Stimulated activated CD8-positive, alpha-beta memory T cell treated with anti-CD3 and anti-CD28 coated beads, Interleukin-12 subunit alpha, Interleukin-12 subunit beta, amount 100 ng/mL, for 1 hour (primary cell): ENCODE results near the gene TMEM107.
"Not testable (repeated sequence)": the region's sequence is repeated elsewhere in the genome, so short reads cannot be mapped to it uniquely, and the experiment has no call there.

ENCODE experiments used
- DNase-seq: peaks from one replicate; pipeline ENCODE4 v3.0.0-alpha.2; 2020; ENCODE audit warnings: low read depth

The TMEM107 gene

DNA sequence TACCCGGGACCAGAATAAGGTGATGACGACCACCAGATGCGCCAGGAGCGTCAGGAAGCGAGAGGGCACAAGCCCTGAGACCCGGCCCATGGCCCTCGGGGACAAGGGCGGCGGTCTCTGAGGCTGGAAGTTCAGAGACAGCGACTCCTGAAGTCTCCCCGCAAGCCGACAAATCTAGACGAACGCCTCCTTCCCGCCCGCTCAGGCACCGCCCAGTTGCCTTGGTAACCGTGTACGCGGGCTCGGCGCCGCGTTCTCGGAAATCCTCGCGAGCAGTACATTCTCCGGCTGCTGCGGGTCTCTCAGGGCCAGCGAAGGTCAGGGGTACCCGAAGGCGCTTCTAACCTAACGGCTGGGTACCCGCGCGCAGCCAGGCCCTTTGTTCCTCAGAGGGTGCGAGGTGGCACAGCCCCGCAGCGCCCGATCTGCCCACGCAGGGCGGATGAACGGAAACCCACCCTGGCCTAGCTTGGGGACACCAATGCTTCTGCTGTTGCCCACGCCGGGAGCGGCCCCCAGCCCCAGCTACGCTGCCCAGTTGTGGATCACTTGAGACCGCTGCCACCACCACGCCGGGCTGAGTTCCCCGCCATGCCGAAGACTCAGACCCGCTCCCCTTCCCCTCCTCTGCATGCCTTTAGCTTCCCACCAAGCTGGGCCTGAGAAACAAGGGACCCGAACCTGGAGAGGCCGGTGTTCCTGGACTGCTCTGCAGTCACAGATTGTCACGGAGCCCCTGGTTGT, at the start of gene TMEM107:
Gene TMEM107, minus strand, starts transcription at position 184 of the 744 bp plus-strand sequence. Its CDS starts 94 bp downstream, at position 90.
- DNase-seq: peak; percentile 78

DNA sequence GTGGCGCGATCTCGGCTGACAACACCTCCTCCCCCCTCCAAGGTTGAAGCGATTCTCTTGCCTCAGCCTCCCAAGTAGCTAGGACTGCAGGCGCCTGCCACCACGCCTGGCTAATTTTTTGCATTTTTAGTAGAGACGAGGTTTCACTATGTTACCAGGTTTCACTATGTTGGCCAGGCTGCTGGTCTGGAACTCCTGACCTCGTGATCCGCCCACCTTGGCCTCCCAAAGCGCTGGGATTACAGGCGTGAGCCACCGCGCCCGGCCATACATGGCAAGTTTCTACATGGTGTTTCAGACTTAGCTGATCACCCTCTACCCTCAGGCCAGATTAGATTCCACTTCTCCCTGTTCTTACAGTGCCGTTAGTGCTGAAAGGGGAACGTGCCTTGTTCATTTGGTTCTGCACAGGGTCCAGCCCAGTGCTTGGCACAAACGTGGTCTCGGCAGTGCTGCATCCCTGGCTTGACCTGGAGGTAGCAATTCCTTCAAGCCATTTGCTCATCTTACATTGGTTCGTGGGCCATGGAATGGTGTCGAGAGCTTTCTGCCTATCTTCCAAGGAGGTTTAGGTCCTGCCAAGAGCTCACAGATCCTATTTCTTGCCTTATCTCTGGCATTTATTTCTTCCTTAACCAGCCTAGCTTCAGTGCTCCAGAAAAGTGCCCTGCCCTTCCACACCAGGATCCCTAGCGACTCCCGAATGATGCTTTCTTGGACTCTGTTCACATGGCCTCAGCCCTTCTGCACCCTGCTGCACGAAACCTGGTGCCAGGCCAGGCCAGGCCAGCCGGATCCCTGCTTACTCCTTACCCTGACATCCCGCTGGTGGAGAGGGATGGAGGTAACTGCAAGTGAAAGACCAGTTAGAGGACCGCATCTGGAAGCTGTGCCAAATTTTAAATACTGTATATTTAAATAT, 49.0 kb upstream of the TMEM107 start:
- DNase-seq: no peak

DNA sequence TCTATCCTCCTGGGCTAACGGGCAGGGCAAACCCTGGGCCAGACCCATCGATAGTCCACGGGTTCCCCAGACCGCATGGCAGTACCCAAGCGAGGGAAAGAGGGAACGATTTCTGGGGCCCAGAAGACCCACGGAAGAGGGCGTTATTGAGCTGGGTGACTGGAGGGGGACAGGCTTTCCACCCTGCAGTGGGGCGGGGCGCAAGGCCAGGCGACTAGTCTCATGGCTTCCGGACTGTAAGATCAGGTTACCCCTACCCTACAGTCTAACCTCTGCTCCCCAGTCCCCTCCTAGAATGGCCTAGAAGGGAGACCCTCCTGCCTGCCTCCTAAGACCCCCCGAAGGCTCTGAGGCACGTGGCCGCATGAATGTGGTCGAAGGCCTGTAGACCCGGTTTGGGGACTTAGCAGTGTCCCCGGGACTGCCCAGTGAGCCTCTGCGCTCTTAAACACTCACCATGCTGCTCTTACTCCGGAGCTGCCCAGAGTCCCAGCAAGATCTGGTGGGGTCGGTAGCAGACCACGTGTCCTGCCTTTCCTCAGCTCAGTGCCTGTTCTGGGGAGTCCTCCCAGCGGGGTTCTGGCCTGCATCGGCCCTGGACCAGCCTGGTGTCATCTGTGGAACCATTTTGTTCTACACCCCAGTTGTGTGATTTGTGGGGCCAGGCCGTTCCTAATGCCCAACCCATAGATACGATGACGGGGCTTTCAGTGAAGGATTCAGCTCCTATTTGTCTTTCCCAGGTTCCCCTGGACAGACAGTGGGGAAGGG, 47.4 kb upstream of the TMEM107 start:
- DNase-seq: no peak

DNA sequence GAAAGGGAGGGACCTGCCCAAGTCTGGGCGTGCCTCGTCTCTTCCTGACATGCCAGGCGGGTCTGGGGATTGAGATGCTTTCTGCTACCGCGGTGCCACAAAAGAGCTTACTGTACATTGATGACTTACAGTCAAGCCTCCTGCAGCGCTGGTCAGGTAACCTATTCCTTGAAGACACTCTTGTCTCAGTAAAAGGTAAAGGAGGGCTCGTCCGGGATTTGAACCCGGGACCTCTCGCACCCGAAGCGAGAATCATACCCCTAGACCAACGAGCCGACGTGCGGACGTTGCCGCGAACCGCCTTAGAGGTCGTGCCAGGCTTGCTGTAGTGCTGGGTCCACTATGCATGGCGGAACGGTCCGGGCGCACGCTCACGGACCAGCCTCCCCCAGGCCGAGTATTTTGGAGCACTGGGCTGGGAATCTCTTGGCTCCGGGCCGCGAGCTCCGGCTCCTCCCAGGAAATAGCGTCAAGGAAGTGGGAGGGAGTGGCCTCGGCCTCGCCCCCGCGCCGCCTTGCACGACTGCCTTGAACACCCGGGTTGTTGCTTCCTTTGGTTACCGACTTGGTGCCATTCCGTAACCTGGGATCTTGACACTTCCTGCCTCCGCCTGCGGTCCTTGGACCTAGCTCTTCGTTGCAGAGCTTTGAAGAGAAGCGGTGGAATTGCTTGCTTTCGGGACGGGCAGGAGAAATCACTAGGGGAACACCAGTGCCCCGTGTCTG, 46.6 kb upstream of the TMEM107 start:
- DNase-seq: peak; percentile 86

DNA sequence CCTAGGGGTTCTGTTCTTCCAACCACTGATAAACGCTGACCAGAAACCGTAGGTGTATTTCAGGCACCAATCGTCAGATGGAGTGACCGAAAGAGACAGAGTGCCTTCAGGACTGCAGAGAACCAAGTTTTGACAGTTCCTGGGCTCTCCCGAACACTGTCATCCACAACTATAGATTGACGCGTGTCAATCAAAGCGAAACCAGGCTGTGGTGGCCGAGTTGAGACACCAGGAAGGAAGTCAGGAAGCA, 46.1 kb upstream of the TMEM107 start:
- peak; percentile 58 for DNase-seq

DNA sequence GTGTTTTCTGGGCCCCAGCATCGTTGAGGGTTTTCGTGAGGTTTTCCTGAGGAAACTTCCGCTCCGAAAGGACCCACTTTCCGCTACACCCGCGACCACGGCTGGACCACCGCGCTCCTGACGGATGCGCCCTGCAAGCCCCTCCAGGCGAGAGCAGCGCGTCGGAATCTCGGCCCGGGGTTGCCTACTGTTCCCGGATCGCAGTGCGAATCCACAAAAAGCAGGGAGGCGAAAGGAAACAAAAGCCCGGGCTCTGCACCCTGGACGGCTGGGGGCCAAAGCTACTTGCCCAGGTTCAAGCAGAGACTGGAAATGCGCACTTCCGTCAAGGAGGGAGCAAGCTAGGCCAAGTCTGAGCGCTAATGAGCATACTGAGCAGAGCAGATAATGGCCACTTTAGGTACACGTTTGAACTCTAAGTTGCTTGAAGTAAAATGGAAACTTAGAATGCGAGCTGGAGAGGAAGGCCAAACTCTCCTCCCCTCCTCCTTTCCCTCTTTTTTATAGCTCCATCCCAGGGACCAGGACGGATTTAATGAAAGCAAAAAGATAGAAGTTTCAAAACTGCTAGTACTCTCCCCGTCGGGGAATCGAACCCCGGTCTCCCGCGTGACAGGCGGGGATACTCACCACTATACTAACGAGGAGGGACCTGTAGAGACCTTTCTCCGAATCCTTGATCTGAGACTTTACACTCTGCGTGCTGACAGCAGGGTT, 45.6 kb upstream of the TMEM107 start:
- DNase-seq: peak; percentile 90

DNA sequence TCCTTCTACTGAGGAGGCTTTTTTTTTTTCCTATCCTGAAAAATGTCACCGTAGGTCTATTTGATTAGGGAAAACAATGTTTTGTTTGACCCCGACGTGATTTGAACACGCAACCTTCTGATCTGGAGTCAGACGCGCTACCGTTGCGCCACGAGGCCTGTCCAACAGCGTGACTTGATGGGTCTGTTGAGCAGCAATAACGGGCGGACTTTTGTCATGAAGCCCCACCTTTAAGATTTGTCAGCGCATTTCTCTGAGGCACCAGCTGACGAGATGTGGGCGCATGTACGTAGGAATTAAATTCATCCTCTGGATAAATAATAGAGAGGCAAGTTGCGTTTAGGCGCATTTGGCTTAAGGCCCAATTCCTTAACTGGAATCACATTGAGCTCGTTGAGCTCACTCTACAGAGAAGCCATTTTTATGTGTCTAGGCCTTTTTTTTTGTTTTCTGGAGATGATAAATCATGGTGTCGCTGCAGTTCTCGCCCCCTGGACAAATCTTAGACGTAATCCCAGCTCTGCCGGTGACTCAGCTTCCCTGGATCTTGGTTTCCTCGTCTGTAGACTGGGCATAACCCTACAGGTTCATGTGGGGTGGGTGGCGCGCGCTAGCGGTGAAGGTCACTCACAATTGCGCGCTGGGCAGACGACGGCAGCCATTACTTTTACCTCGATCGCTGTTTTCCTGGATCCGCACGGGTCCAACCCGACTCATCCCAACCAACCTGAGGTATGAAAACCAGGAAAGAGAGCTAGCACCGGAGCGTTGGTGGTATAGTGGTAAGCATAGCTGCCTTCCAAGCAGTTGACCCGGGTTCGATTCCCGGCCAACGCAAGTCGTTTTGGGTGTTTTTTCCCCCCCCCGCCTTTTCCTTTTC, 44.8 kb upstream of the TMEM107 start:
- DNase-seq: peak; percentile 80

DNA sequence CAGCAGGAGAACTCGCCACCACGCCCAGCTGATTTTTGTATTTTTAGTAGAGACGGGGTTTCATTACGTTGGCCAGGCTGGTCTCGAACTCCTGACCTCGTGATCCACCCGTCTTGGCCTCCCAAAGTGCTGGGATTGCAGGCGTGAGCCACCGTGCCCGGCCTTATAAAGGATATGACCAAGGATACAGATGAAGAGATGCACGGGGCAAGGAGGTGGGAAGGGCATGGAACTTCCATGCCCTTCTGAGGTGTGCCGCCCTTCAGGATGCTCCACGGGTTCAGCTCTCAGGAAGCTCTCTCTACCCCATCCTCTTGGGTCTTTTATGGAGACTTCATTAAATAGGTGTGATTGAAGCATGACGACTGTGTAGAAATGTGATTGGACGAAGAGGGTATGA, 37.8 kb upstream of the TMEM107 start:
- DNase-seq: not testable (repeated sequence)

DNA sequence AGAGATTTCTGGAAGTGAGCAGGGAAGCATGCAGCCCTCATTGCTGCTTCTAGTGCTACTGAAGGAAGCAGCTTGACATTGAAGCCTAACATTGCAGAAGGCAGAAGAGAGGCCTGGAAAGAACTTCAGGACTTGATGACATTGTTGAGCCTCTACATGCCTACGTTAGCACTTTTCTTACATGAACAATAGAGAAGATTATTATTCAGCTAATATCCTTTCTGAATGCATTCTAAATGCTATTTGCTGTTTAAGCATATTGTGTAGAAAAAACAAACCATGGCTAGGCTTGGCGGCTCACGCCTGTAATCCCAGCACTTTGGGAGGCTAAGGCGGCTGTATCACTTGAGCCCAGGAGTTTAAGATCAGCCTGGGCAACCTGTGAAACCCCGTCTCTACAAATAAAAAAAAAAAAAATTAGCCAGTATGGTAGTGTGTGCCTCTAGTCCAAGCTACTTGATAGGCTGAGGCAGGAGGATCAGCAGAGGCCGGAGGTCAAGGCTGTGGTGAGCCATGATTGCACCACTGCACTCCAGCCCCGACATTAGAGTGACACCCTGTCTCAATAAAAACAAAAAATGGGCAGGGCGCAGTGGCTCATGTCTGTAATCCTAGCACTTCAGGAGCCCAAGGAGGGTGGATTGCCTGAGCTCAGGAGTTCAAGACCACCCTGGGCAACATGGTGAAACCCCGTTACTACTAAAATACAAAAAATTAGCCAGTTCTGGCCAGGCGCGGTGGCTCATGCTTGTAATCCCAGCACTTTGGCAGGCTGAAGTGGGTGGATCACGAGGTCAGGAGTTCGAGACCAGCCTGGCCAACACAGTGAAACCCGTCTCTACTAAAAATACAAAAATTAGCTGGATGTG, 36.4 kb upstream of the TMEM107 start:
- no peak for DNase-seq

DNA sequence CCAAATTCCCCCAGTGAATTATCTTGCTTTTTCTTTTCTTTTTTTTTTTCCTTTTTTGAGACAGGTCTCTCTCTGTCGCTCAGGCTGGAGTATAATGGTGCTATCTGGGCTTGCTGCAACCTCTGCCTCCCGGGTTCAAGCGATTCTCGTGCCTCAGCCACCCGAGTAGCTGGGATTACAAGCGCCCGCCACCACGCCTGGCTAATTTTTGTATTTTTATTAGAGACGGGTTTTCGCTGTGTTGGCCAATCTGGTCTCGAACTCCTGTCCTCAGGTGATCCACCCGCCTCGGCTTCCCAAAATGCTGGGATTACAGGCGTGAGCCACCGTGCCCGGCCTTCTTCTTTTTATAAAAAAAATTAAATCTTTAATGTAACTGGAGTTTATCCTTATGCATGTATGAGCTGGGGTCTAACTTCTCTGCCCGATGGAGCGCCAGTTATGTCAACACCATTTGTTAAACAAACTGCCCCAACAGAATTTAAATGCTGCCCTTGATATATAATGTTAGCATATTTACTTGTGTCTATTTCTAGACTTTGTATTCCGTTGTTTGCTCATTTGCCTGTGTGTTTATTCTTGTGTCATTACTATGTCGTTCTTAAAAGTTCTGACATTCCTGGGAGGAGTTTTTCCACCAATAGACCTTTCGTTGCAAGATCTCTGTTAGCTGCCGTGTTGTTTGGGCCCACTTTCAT, 34.7 kb upstream of the TMEM107 start:
- DNase-seq: no peak

DNA sequence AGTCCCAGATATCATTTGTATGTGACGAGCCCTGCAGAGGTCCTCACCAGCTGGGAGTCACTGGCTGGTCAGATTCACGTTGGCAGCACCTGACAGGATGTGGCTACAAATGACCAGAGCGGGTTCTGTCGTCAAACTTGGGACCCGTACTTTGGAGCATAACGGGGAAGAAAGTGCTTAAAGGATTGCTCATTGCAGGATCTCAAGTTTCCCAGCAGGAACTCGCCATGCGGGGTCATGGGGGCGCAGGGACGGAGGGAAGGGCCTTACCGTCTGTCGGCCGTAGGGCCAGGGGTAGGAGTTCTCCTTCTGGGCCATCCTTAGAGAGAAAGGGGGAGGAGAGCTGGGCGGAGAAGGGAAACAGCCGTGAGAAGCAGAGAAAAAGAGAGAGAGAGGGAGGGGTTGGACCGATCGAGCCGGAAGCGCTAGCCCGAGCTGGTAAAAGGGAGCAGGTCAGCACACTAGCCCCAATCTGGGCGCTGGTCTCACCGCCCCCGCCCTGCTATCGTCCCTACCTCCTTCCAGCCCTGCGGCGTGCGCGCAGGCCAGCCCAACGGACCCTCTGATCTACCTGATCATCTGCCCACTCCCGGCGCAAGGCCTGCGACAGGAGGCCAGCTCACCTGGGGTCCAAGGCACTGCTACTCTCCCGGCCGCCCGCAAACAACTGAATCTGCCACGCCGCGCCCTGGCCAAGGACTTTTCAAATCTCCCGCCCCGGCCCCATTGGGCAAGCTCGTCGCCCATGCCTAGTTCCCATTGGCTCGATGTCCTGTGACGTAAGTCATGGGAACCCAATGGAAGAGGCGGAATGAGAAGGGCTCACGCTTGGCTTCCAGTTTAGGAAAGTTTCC, 34.0 kb upstream of the TMEM107 start, which contains the start of gene AURKB:
Gene AURKB, minus strand, starts transcription at position 669 of the 854 bp plus-strand sequence. Its CDS starts 351 bp downstream, at position 318.
- peak; percentile 89 for DNase-seq

DNA sequence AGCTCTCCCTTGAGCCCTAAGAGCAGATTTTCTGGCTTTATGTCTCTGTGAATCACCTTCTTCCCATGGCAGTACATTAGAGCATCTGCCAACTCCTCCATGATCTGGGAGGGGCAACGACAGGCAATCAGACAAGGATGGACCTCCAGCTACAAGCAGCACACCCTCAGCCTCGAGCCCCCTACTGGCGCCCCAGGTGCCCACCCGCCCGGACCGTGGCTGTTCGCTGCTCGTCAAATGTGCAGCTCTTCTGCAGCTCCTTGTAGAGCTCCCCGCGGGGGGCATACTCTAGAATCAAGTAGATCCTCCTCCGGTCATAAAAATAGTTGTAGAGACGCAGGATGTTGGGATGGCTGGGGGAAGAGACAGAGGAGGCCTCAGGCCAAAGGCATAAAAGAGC, 30.4 kb upstream of the TMEM107 start:
- DNase-seq: no peak

DNA sequence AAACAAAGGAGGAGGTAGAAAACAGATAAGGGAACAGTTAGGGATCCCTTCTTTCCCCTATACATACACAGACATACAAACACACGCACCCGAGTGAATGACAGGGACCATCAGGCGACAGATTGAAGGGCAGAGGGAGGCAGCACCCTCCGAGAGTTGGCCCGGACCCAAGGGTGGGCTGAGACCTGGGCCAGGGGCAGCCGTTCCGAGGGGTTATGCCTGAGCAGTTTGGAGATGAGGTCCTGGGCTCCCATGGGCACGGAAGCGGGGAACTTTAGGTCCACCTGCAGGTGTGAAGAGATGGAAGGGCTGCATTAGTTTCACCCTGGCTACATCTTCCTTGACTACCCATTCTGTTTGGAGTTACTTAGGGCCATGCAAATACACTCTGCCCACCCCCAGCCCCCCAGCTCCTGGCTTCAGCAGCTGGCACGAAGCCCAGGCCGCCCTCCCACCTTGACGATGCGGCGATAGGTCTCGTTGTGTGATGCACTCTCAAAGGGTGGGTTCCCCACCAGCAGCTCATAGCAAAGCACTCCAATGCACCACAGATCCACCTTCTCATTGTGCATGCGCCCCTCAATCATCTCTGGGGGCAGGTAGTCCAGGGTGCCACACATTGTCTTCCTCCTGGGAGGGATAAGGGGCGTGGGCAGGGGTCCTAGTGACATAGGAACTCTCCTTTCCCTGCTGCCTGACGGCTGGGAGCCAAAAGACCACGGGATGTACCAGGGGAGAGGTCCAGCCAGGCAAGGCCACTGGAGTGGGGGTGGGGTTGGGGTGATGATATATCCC, 28.8 kb upstream of the TMEM107 start:
- DNase-seq: no peak

DNA sequence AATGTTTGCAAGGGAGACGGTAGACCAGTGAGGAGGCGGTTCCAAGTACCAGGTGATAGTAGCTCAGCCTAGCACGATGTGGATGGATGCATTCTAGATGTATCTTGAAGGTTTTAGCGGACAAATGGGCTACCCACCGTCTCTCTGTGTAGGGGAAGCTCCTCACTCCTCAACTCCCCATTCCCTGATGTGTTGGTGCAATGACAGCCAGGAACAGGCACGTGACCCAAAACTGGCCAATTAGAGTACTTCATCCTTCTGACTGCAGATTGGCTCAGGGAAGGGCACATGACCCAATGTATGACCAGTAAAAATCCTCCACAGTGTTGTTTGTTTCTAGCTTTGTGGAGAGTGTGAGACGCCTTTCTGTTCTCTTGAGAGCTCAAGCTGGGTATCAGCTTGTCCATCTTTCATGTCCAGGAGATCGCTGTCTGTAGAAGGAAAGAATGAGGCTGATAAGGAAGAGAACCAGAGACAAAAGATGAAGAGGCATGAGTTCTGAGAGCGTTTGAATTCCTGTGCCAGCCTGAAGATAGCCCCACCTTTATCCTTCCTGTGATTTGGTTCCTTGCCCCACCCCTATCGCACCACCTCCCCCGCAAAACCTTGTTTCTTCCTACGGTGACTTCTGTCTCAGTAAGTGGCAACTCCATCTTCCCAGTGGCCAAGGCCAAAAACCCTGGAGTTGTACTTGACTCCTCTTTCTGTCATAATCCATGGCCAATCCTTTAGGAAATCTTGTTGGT, 16.1 kb upstream of the TMEM107 start:
- DNase-seq: no peak

DNA sequence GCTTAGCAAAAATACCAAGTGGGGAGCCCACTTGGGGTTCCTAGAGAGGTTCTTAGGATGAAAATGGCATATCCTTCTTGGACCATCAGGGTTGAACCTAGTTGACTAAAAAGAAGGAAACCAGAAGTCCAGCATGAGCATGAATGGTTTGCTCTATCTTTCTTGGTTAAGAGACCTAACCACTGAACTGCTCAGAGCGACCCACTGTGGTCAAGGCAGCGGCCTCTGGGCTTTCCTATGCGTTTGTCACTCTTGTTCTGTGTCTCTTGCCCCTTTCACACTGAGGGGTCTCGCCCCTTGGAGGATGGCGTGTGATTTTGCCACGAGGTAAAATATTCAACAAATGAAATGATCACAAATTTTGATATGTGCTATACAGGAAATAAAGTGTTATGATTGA, 14.3 kb upstream of the TMEM107 start:
- no peak for DNase-seq
